GM12873 (cell line): ENCODE results near the gene RBM19.

ENCODE experiments used
- TF ChIP-seq, protein P1 (sequence below): IDR thresholded peaks from 2 replicates; pipeline ENCODE4 v1.5.1; 2012; ENCODE audit warnings: low read depth, mild to moderate bottlenecking, moderate library complexity, low read length, control low read depth; ENCODE audit not compliant: insufficient read depth; ENCODE audit errors: missing control alignments

The RBM19 gene

GRCh38 chr12:113948151-113948914 lies 17.8 kb downstream of the RBM19 start:
- TF ChIP-seq, protein P1, sequence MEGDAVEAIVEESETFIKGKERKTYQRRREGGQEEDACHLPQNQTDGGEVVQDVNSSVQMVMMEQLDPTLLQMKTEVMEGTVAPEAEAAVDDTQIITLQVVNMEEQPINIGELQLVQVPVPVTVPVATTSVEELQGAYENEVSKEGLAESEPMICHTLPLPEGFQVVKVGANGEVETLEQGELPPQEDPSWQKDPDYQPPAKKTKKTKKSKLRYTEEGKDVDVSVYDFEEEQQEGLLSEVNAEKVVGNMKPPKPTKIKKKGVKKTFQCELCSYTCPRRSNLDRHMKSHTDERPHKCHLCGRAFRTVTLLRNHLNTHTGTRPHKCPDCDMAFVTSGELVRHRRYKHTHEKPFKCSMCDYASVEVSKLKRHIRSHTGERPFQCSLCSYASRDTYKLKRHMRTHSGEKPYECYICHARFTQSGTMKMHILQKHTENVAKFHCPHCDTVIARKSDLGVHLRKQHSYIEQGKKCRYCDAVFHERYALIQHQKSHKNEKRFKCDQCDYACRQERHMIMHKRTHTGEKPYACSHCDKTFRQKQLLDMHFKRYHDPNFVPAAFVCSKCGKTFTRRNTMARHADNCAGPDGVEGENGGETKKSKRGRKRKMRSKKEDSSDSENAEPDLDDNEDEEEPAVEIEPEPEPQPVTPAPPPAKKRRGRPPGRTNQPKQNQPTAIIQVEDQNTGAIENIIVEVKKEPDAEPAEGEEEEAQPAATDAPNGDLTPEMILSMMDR: no peak

DNA sequence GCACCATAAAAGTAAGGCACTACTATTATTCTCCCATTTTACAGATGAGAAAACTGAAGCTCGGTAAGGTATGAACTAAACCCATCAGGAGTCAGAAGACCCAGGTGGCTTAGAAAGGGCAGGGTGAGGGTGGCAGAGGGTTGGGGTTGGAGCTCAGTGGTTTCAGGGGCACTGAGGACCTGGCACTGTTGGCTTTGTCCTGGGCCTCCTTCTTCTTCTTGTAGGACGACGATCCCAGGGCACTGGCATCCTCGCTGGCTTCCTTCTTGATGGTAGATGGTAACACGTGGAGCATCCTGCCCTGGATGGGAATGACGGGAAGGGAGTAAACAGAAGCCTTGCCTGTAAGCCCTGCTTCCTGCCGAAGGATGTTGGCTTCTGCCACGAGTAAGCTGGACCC lies 19.9 kb downstream of the RBM19 start:
- TF ChIP-seq, protein P1: no peak

DNA sequence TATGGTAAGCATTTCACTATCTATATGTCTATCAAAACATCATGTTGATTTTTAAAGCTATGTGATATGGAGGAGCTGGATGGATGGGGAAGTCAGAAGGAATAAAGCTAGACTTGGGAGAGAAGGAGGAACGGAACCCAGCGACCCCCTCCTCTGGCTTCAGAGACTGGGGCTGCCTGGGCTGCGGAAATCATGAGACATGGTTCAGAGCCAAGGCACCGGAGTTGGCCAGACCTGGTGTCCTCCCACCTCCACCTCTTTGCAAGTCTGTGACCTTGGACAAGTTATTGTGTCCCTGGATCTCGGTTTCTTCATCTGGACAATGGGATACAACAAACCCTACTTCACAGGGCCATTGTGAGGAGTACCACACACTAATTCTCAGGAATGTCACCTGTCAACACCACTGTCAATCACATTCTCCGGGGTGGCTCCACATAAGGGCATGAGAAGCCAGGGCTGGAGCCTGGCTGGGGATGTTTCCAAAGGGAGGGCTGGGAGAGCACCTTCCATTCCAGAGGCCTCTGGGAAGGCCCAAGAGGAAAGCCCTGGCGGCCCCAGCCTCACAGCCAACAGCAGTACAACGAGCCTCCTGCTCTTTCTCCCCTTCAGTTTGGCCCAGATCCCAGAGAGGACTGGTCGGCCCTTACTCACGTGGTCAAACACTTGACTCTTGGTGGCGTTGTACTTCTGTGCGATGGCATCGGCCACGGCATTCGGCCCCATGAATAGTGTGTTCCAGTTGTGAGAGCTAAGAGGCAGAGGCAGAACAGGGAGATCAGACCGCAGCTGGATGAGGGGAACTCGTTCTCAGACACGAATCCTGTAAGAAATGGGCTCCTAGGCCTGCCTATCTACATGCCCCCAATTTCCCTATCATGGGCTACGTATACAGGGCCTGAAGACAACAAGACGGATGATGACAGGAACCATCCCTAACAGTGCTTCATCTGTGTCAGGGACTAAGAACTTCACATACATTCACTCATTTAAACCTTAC lies 20.7 kb downstream of the RBM19 start:
- TF ChIP-seq, protein P1: no peak

DNA sequence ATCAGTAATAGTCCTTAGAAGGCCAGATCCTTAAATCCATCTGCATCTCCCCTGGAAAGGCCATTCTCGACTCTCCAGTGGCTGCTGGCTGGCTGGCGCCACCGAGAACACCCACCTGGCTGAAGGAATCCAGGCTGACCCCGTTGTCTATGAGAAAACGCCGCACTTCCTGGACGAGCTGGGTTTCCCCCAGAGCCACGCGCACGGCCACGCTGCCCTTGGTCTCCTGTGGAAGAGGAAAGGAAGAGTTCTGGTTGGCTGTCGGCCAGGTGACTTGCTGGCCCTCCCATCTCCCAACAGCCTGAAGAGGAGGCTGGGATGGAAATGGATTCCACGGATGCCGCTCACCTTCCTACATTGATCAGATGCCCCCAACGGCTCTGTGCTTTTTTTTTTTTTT lies 23.9 kb downstream of the RBM19 start:
- TF ChIP-seq, protein P1: no peak

GRCh38 chr12:113941208-113941486 lies 25.0 kb downstream of the RBM19 start:
- TF ChIP-seq, protein P1: no peak

DNA sequence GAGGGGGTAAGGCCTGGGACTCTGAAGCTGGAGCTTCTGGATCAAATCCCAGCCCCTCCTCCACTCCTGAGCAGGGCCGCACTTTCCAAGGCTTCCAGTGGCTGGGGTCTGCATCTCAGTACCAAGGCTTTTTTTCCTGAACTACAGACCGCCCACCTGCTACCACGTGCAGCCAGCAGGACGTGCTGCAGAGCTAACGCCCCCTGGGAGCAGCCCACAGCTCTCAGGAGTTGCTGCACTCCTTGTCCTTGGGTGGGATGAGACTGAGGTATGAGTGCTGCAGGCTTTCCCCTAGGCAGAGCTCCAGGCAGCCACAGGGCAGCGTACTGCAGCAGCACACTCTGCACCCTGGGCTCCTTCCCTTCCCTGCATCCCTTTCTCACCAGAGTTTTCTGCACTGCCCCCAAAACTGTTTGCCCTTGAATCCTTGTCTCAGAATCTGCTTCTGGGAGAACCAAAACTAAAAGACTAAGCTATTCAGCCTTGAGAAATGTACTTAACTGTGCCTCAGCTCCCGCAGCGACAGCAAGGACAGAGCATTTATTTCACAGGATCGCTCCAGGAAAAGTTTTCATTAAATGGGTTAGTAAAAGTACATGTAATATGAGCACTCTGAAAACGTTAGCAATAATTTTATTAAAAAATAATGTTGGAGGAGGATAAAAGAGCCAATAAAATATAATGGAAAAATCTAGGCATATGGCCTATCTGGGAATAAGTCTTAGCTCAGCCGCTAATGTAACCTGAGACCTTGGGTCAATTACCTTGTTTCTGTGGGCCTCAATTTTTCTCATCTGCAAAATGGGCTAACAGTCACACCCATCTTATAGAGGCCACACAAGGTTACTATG lies 25.5 kb downstream of the RBM19 start:
- TF ChIP-seq, protein P1: no peak

- TF ChIP-seq, protein P1: no peak
Measured at GRCh38 chr12:113939867-113940266, 26.3 kb downstream of the RBM19 start.
